Breast epithelium (tissue), 4 donors: ENCODE measurements around the gene NEURL1. TPM values are rescaled to one million over a fixed set of nuclear protein-coding genes. Genes with fewer than 3 reads are reported as not detected.

Experiments used
- DNase-seq, 2 donors: peaks; one replicate each; pipeline ENCODE4 v3.0.0-alpha.2; 2019; ENCODE audit warnings: low spot score in 2 of 2
- H3K27ac ChIP-seq, 2 donors: fragments of 200-600 bp; sonication (generic) in 1 of 2; one replicate each; pipeline ENCODE4 v1.5.1; 2016 to 2019; ENCODE audit warnings: mild to moderate bottlenecking in 1 of 2
- H3K27me3 ChIP-seq, 2 donors: fragments of 200-600 bp; sonication (generic) in 1 of 2; one replicate each; pipeline versions ENCODE4 v1.5.1 to v1.6.0; 2017 to 2019; ENCODE audit warnings: control low read depth in 1 of 2, mild to moderate bottlenecking in 1 of 2
- H3K36me3 ChIP-seq: fragments of 200-600 bp; one replicate; pipeline ENCODE4 v1.5.1; 2019
- H3K4me1 ChIP-seq, 2 donors: fragments of 200-600 bp; sonication (generic); one replicate each; pipeline ENCODE4 v1.5.1; 2016 to 2019; ENCODE audit warnings: control low read depth in 1 of 2
- H3K4me3 ChIP-seq, 3 donors: fragments of 200-600 bp; sonication (generic); 1 replicate in 2 of 3; 2 replicates in 1 of 3; pipeline ENCODE4 v1.5.1; 2016 to 2019; ENCODE audit warnings: mild to moderate bottlenecking in 3 of 3, moderate library complexity in 2 of 3
- H3K9me3 ChIP-seq, 2 donors: fragments of 200-600 bp; sonication (generic) in 1 of 2; one replicate each; pipeline ENCODE4 v1.5.1; 2016 to 2019; ENCODE audit warnings: control low read depth in 1 of 2
- CTCF ChIP-seq, 3 donors: fragments of 450-650 bp; IDR thresholded peaks; one replicate each; pipeline ENCODE4 v1.5.1; 2016 to 2017; ENCODE audit warnings: antibody characterized with exemption in 3 of 3, mild to moderate bottlenecking in 3 of 3, moderate library complexity in 3 of 3
- POLR2A ChIP-seq: fragments of 450-650 bp; IDR thresholded peaks from one replicate; pipeline ENCODE4 v1.6.1; 2016; ENCODE audit warnings: antibody characterized with exemption, mild to moderate bottlenecking, moderate library complexity
- POLR2AphosphoS5 ChIP-seq, 3 donors: sonication (generic); formaldehyde crosslinking; IDR thresholded peaks; one replicate each; pipeline ENCODE4 v1.6.1; 2017; ENCODE audit warnings: antibody characterized with exemption in 3 of 3
- intact Hi-C: fragments of 100-400 bp; cut with DNase I; formaldehyde crosslinking; loops from one replicate; pipeline ENCODE4 v1.15.1; 2023; ENCODE audit warnings: low total_unique reads
- total RNA-seq, 3 donors: library from RNA; depleted of rRNA; stranded (reverse); fragments of >200 nt; gene quantifications; one replicate each; pipeline ENCODE4 v1.1.0, GENCODE V29; 2016

Gene NEURL1
- total RNA-seq, 3 donors from 2014 or later, result 0.16 to 1.5 (median 0.33) TPM

GRCh38 chr10:103590060-103590459, 96.6 kb downstream of the NEURL1 start:
- Histone ChIP-seq H3K4me3 (no peak overlapping the region), H3K4me1 (no peaks in the 10 kb centered on the region), H3K27me3 (no peaks in the 10 kb centered on the region), H3K27ac (no peak overlapping the region), H3K36me3 (no peaks in the 10 kb centered on the region), H3K9me3 (peaks cover 7 to 8% of the 10 kb centered on the region in 2 donors)
- intact Hi-C loops, result no loop called here
- DNase-seq, result no peak
- TF ChIP-seq POLR2AphosphoS5 (IDR thresholded peaks at IDR 0.05) (no peak), POLR2A (no peak), CTCF (IDR thresholded peaks at IDR 0.05) (no peak)

- Histone ChIP-seq H3K36me3 (no peaks in the 10 kb centered on the region), H3K9me3 (peaks cover 7 to 8% of the 10 kb centered on the region in 2 donors), H3K27ac (no peak overlapping the region), H3K27me3 (no peaks in the 10 kb centered on the region), H3K4me3 (no peak overlapping the region), H3K4me1 (no peaks in the 10 kb centered on the region)
- no peak for TF ChIP-seq POLR2AphosphoS5 (IDR thresholded peaks at IDR 0.05)
- no peak for TF ChIP-seq POLR2A
- no peak for TF ChIP-seq CTCF (IDR thresholded peaks at IDR 0.05)
- DNase-seq, result no peak
- intact Hi-C loops, result no loop called here
Observed at GRCh38 chr10:103590744-103591291, 97.3 kb downstream of the NEURL1 start.

- Histone ChIP-seq H3K4me1 (no peaks in the 10 kb centered on the region), H3K27ac (no peak overlapping the region), H3K27me3 (no peaks in the 10 kb centered on the region), H3K4me3 (no peak overlapping the region), H3K36me3 (no peaks in the 10 kb centered on the region), H3K9me3 (peaks cover 3 to 8% of the 10 kb centered on the region in 2 donors)
- TF ChIP-seq POLR2AphosphoS5 (IDR thresholded peaks at IDR 0.05) (no peak), CTCF (IDR thresholded peaks at IDR 0.05) (peak in 1 of 3 donors; percentile 13), POLR2A (no peak)
- intact Hi-C loops, result no loop called here
- DNase-seq, result no peak
Observed at GRCh38 chr10:103592186-103593021, 98.9 kb downstream of the NEURL1 start.

GRCh38 chr10:103593022-103593570, 99.6 kb downstream of the NEURL1 start:
- H3K9me3 ChIP-seq, result peaks cover 0 to 4% of the 10 kb centered on the region in 2 donors
- no peaks in the 10 kb centered on the region for H3K36me3 ChIP-seq
- no peak for TF ChIP-seq POLR2A
- TF ChIP-seq POLR2AphosphoS5 (IDR thresholded peaks at IDR 0.05), result no peak
- TF ChIP-seq CTCF (IDR thresholded peaks at IDR 0.05), result no peak
- no peaks in the 10 kb centered on the region for H3K27me3 ChIP-seq
- no peak overlapping the region for H3K4me3 ChIP-seq
- no peak overlapping the region for H3K27ac ChIP-seq
- DNase-seq, result no peak
- intact Hi-C loops, result no loop called here
- H3K4me1 ChIP-seq, result no peaks in the 10 kb centered on the region
